Measurements from ENCODE around the gene DMBX1. TPM values are rescaled to one million over a fixed set of nuclear protein-coding genes. Genes with fewer than 3 reads are reported as not detected.
A peak's percentile ranks its signal among the peaks of the same experiment; 100 is the strongest.

The DMBX1 gene
- total and polyA plus RNA-seq, 9 of the 15 experiments (the other 6 are each of a cell fraction or from before 2014, with no cell fraction given), result 0.25 to 4.3 (median 1.0) TPM

DNA sequence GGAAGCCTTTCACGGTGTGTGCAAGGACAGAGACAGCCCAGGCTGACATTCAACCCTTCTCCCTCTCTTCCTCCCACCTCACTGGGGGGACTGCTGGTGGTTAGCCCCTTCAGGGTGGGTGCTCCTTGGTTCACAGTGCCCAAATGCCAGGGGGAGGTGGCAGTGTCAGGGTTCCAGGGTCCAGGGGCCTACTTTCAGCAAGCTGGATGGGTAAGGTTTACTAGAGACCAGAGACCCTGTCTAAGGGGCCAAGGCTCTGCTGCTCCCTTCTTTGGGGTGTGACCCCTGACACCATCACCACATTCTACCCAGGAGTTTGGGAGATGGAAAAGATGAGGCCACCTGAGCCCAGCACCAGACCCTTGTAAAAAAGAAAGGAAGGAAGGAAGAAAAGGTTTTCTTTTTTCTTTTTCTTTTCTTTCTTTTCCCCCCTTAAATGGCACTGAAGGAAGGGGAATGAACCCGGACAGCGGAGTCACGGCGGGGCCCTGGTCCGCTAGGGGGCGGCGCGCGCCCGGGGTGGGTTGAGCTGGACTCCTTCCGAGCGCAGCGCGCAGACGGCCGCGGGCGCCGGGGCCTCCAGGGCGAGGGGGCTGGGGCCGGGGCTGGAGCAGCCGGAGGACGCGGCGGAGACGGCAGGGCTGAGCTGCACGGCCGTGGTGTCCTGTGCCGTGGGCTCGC, 43.0 kb downstream of the DMBX1 start (continued):
- no peak for TF ChIP-seq FOXM1 (IDR thresholded peaks at IDR 0.05; ENCODE audit: low read depth)
- TF ChIP-seq FOXM1 (CRISPR knock-in tag; IDR thresholded peaks at IDR 0.05; ENCODE audit: low read depth), result no peak
- TF ChIP-seq SRSF9 (IDR thresholded peaks at IDR 0.05; ENCODE audit: borderline replicate concordance, low read depth, low read length), result no peak
- TF ChIP-seq CCAR2 (IDR thresholded peaks at IDR 0.05; ENCODE audit: low read depth, low read length), result no peak
- no peak for TF ChIP-seq ATF7 (IDR thresholded peaks at IDR 0.05)
- TF ChIP-seq SRSF3 (IDR thresholded peaks at IDR 0.05; ENCODE audit: insufficient read depth, low read length), result no peak
- peak; percentile 50; the same call in 1 of the 2 replicates for TF ChIP-seq POLR2G (IDR thresholded peaks at IDR 0.05; ENCODE audit: low read depth, low read length)
- no peak for TF ChIP-seq ZC3H8 (IDR thresholded peaks at IDR 0.05)
- TF ChIP-seq ZFP36 (IDR thresholded peaks at IDR 0.05; ENCODE audit: low read depth, low read length, partially characterized antibody), result no peak
- TF ChIP-seq STAG1 (CRISPR knock-in tag; IDR thresholded peaks at IDR 0.05; ENCODE audit: borderline replicate concordance), result peak; percentile 55; the same call in 1 of the 2 replicates
- TF ChIP-seq PPARD (CRISPR knock-in tag; IDR thresholded peaks at IDR 0.05), result no peak
- no peak for TF ChIP-seq ZNF551 (CRISPR knock-in tag; IDR thresholded peaks at IDR 0.05)
- no peak for TF ChIP-seq MCM3 (IDR thresholded peaks at IDR 0.05)
- no peak for TF ChIP-seq ZNF589 (CRISPR knock-in tag; IDR thresholded peaks at IDR 0.05; ENCODE audit: low read depth)
- no peak for TF ChIP-seq PHB (CRISPR knock-in tag; IDR thresholded peaks at IDR 0.05)
- TF ChIP-seq, protein P1, sequence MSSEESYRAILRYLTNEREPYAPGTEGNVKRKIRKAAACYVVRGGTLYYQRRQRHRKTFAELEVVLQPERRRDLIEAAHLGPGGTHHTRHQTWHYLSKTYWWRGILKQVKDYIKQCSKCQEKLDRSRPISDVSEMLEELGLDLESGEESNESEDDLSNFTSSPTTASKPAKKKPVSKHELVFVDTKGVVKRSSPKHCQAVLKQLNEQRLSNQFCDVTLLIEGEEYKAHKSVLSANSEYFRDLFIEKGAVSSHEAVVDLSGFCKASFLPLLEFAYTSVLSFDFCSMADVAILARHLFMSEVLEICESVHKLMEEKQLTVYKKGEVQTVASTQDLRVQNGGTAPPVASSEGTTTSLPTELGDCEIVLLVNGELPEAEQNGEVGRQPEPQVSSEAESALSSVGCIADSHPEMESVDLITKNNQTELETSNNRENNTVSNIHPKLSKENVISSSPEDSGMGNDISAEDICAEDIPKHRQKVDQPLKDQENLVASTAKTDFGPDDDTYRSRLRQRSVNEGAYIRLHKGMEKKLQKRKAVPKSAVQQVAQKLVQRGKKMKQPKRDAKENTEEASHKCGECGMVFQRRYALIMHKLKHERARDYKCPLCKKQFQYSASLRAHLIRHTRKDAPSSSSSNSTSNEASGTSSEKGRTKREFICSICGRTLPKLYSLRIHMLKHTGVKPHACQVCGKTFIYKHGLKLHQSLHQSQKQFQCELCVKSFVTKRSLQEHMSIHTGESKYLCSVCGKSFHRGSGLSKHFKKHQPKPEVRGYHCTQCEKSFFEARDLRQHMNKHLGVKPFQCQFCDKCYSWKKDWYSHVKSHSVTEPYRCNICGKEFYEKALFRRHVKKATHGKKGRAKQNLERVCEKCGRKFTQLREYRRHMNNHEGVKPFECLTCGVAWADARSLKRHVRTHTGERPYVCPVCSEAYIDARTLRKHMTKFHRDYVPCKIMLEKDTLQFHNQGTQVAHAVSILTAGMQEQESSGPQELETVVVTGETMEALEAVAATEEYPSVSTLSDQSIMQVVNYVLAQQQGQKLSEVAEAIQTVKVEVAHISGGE (CRISPR knock-in tag; IDR thresholded peaks at IDR 0.05), result no peak
- TF ChIP-seq NR2C2 (CRISPR knock-in tag; IDR thresholded peaks at IDR 0.05), result no peak; the same call in 1 of the 2 replicates
- TF ChIP-seq NR2C2 (tag; IDR thresholded peaks at IDR 0.05), result no peak
- no peak for TF ChIP-seq CAMTA2 (CRISPR knock-in tag; conservative IDR thresholded peaks at IDR 0.05)
- TF ChIP-seq, protein P2, sequence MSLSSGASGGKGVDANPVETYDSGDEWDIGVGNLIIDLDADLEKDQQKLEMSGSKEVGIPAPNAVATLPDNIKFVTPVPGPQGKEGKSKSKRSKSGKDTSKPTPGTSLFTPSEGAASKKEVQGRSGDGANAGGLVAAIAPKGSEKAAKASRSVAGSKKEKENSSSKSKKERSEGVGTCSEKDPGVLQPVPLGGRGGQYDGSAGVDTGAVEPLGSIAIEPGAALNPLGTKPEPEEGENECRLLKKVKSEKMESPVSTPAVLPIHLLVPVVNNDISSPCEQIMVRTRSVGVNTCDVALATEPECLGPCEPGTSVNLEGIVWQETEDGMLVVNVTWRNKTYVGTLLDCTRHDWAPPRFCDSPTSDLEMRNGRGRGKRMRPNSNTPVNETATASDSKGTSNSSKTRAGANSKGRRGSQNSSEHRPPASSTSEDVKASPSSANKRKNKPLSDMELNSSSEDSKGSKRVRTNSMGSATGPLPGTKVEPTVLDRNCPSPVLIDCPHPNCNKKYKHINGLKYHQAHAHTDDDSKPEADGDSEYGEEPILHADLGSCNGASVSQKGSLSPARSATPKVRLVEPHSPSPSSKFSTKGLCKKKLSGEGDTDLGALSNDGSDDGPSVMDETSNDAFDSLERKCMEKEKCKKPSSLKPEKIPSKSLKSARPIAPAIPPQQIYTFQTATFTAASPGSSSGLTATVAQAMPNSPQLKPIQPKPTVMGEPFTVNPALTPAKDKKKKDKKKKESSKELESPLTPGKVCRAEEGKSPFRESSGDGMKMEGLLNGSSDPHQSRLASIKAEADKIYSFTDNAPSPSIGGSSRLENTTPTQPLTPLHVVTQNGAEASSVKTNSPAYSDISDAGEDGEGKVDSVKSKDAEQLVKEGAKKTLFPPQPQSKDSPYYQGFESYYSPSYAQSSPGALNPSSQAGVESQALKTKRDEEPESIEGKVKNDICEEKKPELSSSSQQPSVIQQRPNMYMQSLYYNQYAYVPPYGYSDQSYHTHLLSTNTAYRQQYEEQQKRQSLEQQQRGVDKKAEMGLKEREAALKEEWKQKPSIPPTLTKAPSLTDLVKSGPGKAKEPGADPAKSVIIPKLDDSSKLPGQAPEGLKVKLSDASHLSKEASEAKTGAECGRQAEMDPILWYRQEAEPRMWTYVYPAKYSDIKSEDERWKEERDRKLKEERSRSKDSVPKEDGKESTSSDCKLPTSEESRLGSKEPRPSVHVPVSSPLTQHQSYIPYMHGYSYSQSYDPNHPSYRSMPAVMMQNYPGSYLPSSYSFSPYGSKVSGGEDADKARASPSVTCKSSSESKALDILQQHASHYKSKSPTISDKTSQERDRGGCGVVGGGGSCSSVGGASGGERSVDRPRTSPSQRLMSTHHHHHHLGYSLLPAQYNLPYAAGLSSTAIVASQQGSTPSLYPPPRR (CRISPR knock-in tag; IDR thresholded peaks at IDR 0.05; ENCODE audit: borderline replicate concordance), result no peak
